ENCODE measurements around the gene SUSD6. TPM values are rescaled to one million over a fixed set of nuclear protein-coding genes. Genes with fewer than 3 reads are reported as not detected.
A peak's percentile ranks its signal among the peaks of the same experiment; 100 is the strongest.

SUSD6 gene
- polyA plus RNA-seq, 1 of the 3 experiments (the other 2 are of a cell fraction): 8.5 TPM

DNA sequence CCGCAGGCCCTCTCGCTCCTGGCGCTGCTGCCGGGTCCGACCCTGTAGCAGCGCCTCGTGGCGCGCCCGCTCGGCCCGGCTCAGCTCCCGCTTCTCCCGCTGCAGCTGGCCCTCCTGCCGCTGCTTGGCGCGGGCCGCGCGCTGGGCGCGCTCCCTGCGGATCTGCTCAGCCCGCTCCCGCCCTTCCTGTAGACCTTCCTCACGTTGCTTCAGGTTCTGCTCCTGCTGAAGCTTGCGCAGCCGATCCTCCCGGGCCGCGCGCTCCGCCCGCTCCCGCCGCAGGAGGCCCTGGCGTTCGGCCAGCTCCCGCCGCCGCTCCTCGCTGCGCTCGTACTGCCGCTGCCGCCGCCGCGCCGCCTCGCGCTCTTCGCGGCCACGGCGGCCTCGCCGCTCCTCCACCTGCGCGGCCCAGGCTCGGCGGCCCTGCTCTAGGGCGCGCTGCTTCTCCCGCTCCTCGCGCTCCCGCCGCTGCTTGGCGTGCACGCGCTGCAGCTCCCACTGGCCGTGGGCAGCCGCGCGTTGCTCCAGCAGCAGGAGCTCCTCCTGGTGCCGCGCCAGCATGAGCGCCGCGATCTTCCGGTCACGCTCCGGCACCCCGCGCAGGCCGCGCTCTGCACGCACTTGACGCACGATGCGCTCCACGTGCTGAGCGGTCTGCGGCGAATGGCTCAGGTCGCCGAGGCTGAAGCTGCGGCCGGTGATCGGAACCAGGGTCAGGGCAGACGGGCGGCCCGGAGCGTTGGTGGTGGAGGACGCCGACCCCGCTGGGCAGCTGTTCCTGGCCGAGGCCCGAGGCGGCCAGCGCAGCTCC lies 39.2 kb upstream of the SUSD6 start:
- DNase-seq: peak; percentile 84
- no peak overlapping the region for H3K27ac ChIP-seq (ENCODE audit: low read depth in 2 of 2, low read length in 1 of 2)
- 54% methylated on average over 52 of the region's 112 CpGs for WGBS (ENCODE audit: low lambda C conversion rate)
- no peak overlapping the region for H2AFZ ChIP-seq (ENCODE audit: low read depth)
- H3K79me2 ChIP-seq (ENCODE audit: insufficient read depth): no peaks in the 10 kb centered on the region
- no peaks in the 10 kb centered on the region for H3K9me3 ChIP-seq
- peak overlapping the region; percentile 67; the same call in 1 of the 2 replicates for H3K4me2 ChIP-seq
- H4K20me1 ChIP-seq (ENCODE audit: insufficient read depth): no peaks in the 10 kb centered on the region
- peaks cover 30% of the 10 kb centered on the region for H3K27me3 ChIP-seq (ENCODE audit: insufficient read depth)
- TF ChIP-seq, protein P1, sequence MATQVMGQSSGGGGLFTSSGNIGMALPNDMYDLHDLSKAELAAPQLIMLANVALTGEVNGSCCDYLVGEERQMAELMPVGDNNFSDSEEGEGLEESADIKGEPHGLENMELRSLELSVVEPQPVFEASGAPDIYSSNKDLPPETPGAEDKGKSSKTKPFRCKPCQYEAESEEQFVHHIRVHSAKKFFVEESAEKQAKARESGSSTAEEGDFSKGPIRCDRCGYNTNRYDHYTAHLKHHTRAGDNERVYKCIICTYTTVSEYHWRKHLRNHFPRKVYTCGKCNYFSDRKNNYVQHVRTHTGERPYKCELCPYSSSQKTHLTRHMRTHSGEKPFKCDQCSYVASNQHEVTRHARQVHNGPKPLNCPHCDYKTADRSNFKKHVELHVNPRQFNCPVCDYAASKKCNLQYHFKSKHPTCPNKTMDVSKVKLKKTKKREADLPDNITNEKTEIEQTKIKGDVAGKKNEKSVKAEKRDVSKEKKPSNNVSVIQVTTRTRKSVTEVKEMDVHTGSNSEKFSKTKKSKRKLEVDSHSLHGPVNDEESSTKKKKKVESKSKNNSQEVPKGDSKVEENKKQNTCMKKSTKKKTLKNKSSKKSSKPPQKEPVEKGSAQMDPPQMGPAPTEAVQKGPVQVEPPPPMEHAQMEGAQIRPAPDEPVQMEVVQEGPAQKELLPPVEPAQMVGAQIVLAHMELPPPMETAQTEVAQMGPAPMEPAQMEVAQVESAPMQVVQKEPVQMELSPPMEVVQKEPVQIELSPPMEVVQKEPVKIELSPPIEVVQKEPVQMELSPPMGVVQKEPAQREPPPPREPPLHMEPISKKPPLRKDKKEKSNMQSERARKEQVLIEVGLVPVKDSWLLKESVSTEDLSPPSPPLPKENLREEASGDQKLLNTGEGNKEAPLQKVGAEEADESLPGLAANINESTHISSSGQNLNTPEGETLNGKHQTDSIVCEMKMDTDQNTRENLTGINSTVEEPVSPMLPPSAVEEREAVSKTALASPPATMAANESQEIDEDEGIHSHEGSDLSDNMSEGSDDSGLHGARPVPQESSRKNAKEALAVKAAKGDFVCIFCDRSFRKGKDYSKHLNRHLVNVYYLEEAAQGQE (IDR thresholded peaks at IDR 0.05; ENCODE audit: low read depth, low read length): no peak
- no peak for TF ChIP-seq NRF1 (IDR thresholded peaks at IDR 0.05; ENCODE audit: low read depth, low read length)
- TF ChIP-seq POLR2AphosphoS5 (IDR thresholded peaks at IDR 0.05; ENCODE audit: low read depth, low read length): no peak
- no peak for TF ChIP-seq NFIC (IDR thresholded peaks at IDR 0.05; ENCODE audit: borderline replicate concordance)
- TF ChIP-seq RXRA (IDR thresholded peaks at IDR 0.05; ENCODE audit: borderline replicate concordance, low read depth): no peak
- TF ChIP-seq MEF2A (IDR thresholded peaks at IDR 0.05; ENCODE audit: borderline replicate concordance, low read depth): no peak
- TF ChIP-seq TAF1 (IDR thresholded peaks at IDR 0.05; ENCODE audit: borderline replicate concordance, low read depth, low read length): no peak
- no peak for TF ChIP-seq RFX5 (IDR thresholded peaks at IDR 0.05; ENCODE audit: low read length)
- TF ChIP-seq SMC3 (IDR thresholded peaks at IDR 0.05; ENCODE audit: low read depth, low read length): no peak
- no peak for TF ChIP-seq CHD2 (IDR thresholded peaks at IDR 0.05; ENCODE audit: low read length, partially characterized antibody)
- TF ChIP-seq, protein P2, sequence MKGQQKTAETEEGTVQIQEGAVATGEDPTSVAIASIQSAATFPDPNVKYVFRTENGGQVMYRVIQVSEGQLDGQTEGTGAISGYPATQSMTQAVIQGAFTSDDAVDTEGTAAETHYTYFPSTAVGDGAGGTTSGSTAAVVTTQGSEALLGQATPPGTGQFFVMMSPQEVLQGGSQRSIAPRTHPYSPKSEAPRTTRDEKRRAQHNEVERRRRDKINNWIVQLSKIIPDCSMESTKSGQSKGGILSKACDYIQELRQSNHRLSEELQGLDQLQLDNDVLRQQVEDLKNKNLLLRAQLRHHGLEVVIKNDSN (IDR thresholded peaks at IDR 0.05; ENCODE audit: borderline replicate concordance, low read depth): no peak
- TF ChIP-seq RCOR1 (IDR thresholded peaks at IDR 0.05; ENCODE audit: low read length): no peak
- TF ChIP-seq GABPA (IDR thresholded peaks at IDR 0.05; ENCODE audit: low read depth): no peak
- no peak for TF ChIP-seq EP300 (IDR thresholded peaks at IDR 0.05; ENCODE audit: borderline replicate concordance in 1 of 2, low read depth in 1 of 2, low read length in 1 of 2)
- H3K36me3 ChIP-seq (replicated peaks in 1 of 2; ENCODE audit: control insufficient read depth in 1 of 2, insufficient read depth in 2 of 2, low read length in 1 of 2): no peaks in the 10 kb centered on the region
- peak overlapping the region; percentile 31 to 32; a peak in 3 of 4 replicates for H3K4me3 ChIP-seq (ENCODE audit: low read depth in 2 of 2, low read length in 1 of 2)
- no peaks in the 10 kb centered on the region for H3F3A ChIP-seq (replicated peaks; ENCODE audit: insufficient read depth)
- CTCF ChIA-PET: interaction anchor here (0.9 to 12.6 kb wide), 15 partner anchors 8 to 343 kb away, joined by 3 to 368 read pairs (median 4); no protein-coding TSS in a partner anchor
- H3K9ac ChIP-seq: no peak overlapping the region
- H3K4me1 ChIP-seq (ENCODE audit: control insufficient read depth in 1 of 2, insufficient read depth in 2 of 2, low read depth in 1 of 2, low read length in 1 of 2): peaks cover 0 to 2% of the 10 kb centered on the region in 2 experiments; a peak in 1 of 4 replicates
- POLR2A ChIA-PET: interaction anchor here (1.3 kb wide), 1 partner anchor 12 kb away, joined by 4 read pairs; no protein-coding TSS in a partner anchor
- H3K9me2 ChIP-seq: no peaks in the 10 kb centered on the region
